Pancreas (tissue), 10 donors: ENCODE measurements around the gene GIMAP7. TPM values are rescaled to one million over a fixed set of nuclear protein-coding genes. Genes with fewer than 3 reads are reported as not detected.
"Not testable (repeated sequence)": the region's sequence is repeated elsewhere in the genome, so short reads cannot be mapped to it uniquely, and the experiment has no call there.

Experiments used
- ATAC-seq, 4 donors: fragments of 200-7000 bp; cut with Tn5 transposase; one replicate each; pipeline versions ENCODE4 v1.8.0 to v1.9.1; 2020; ENCODE audit warnings: mild to moderate bottlenecking in 4 of 4, moderate library complexity in 4 of 4
- DNase-seq, 6 donors: peaks; one replicate each; pipeline ENCODE4 v3.0.0-alpha.2; 2020
- FAIRE-seq: peaks from 2 replicates; lab custom pipeline; 2012; peaks lifted over from hg19 to GRCh38; lab: Jason Lieb, UNC
- H3K27ac ChIP-seq, 4 donors: fragments of 200-600 bp; sonication (generic); 1 replicate in 3 of 4; 2 replicates in 1 of 4; pipeline versions ENCODE4 v1.5.0 to v1.8.0; 2020
- H3K27me3 ChIP-seq, 4 donors: fragments of 200-600 bp; one replicate each; pipeline ENCODE4 v1.8.0; 2021
- H3K36me3 ChIP-seq, 3 donors: fragments of 200-600 bp; sonication (generic) in 1 of 3; one replicate each; pipeline versions ENCODE4 v1.5.0 to v1.8.0; 2020 to 2021
- H3K4me1 ChIP-seq, 3 donors: fragments of 200-600 bp; one replicate each; pipeline ENCODE4 v1.8.0; 2021
- H3K4me3 ChIP-seq, 4 donors: fragments of 200-600 bp; sonication (generic) in 2 of 4; one replicate each; pipeline versions ENCODE4 v1.5.0 to v1.8.0; 2020 to 2021
- H3K9me3 ChIP-seq, 4 donors: fragments of 200-600 bp; one replicate each; pipeline ENCODE4 v1.8.0; 2021
- WGBS, 2 donors: extraction: QIAGEN DNeasy Blood & Tissue Kit; methylation state at CpG; one replicate each; pipeline ENCODE4 v1.1.7; 2013; 5-methylcytosine and 5-hydroxymethylcytosine counted together
- intact Hi-C, 3 donors: fragments of 100-400 bp; cut with DNase I; formaldehyde crosslinking; loops; one replicate each; pipeline versions ENCODE4 v1.11.1 to v1.14.2; 2022
- polyA plus RNA-seq, 2 donors: library from polyadenylated mRNA; stranded (reverse); fragments of 200-250 nt; gene quantifications; one replicate each; pipeline ENCODE4 v1.2.3, GENCODE V29; 2013
- total RNA-seq, 6 donors: library from RNA; stranded (reverse); fragmentation: NEBNext Ultra II Directional in 4 of 6; extraction: Animal tissue kit (Norgen Biotek cat#: 25700) in 4 of 6; gene quantifications; one replicate each; pipeline versions ENCODE4 v1.2.1 to v1.2.4, GENCODE V29; 2021 to 2023
- TF ChIP-seq, protein P1 (sequence below), 4 donors: fragments of 200-600 bp; sonication (generic) in 3 of 4; IDR thresholded peaks; one replicate each; pipeline versions ENCODE4 v1.5.0 to v1.8.0; 2021; ENCODE audit warnings: antibody characterized with exemption in 4 of 4
- donor health status: healthy with polysubstance abuse.
- donor health status: DM: no; HTN: no; CAD: no; lungs with moderate emphysema.
- donor health status: DM: no; HTN: no; CAD: no.
- donor health status: control.
- donor health status: control.
- donor health status: Bipolar disorder and iron deficiency.
- donor health status: DM: yes; HTN: yes; CAD: no.
- donor health status: DM: no; HTN: no; CAD: no.
- donor health status: DM: no; HTN: no; CAD: no.
- donor health status: DM: yes; HTN: yes; CAD: no.

The GIMAP7 gene
- total and polyA plus RNA-seq, 8 donors = 1.1 to 12.3 (median 4.8) TPM

DNA sequence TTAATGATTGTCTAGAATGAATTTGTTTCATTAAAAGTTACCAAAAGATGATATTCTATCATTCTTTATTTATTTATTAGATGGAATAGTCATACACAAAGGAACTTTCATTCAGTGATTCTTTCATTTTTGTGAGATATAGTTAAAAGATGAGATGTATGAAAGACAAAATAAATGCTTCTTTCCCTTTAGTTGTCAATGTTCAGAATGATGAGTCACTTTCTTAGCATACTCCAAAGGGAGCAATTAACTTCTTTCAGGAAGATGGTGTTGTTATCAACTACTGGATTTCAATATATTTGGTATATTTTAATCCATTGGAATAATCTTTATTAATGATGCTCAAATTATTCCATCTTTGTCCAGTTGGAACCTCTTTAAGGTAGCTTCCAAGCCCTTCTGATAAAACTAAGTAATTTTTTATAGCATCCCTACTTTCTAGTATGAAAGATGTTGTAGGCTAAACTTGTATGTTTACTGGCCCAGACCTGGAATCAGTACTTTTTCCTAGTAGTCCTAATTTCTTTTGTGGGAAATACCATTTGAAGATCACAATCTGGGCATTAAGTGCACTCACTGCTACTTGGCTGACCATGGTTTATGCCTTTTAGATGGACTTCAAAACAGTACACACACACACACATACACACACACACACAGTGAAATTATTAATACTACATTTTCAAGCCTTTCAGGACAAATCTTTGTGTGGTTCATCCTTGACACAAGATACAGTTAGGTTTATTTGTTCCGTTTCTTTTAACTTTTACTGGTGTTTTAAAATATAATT, 2.5 kb downstream of the GIMAP7 start:
- DNase-seq (no peak), ATAC-seq (no peak), FAIRE-seq (no peak)
- H3K4me3 ChIP-seq = peak overlapping the region in 1 of 4 donors; percentile 29
- H3K27me3 ChIP-seq = peaks cover 0 to 2% (median 0%) of the 10 kb centered on the region in 4 donors
- whole genome bisulfite sequencing, 2 donors = 72 to 82% methylated on average over 1 of the region's 1 CpG
- H3K4me1 ChIP-seq = no peaks in the 10 kb centered on the region
- intact Hi-C loops = no loop called here
- H3K27ac ChIP-seq = no peak overlapping the region
- no peaks in the 10 kb centered on the region for H3K36me3 ChIP-seq
- TF ChIP-seq, protein P1, sequence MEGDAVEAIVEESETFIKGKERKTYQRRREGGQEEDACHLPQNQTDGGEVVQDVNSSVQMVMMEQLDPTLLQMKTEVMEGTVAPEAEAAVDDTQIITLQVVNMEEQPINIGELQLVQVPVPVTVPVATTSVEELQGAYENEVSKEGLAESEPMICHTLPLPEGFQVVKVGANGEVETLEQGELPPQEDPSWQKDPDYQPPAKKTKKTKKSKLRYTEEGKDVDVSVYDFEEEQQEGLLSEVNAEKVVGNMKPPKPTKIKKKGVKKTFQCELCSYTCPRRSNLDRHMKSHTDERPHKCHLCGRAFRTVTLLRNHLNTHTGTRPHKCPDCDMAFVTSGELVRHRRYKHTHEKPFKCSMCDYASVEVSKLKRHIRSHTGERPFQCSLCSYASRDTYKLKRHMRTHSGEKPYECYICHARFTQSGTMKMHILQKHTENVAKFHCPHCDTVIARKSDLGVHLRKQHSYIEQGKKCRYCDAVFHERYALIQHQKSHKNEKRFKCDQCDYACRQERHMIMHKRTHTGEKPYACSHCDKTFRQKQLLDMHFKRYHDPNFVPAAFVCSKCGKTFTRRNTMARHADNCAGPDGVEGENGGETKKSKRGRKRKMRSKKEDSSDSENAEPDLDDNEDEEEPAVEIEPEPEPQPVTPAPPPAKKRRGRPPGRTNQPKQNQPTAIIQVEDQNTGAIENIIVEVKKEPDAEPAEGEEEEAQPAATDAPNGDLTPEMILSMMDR (IDR thresholded peaks at IDR 0.05) = no peak
- H3K9me3 ChIP-seq = no peaks in the 10 kb centered on the region

DNA sequence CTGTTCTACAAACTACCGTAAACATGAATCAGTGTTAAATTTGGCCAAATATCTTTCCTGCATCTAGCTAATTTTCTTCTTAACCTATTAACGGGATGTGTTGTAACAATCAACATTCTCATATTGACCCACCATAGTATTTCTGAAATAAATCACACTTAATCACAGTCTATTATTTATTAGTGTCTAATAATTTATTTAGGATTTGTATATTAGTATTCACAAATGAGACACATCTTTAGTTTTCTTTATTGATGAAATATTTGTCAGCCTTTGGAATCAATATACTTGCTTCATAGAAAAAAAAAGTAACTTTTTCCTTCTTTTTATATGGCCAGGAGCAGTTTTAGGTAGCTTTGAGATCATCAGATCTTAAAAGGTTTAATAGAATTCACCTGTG, 4.6 kb downstream of the GIMAP7 start:
- Histone ChIP-seq H3K9me3 (no peaks in the 10 kb centered on the region), H3K36me3 (no peaks in the 10 kb centered on the region), H3K27me3 (peaks cover 0 to 2% (median 0%) of the 10 kb centered on the region in 4 donors), H3K4me1 (no peaks in the 10 kb centered on the region), H3K27ac (no peak overlapping the region), H3K4me3 (no peak overlapping the region)
- intact Hi-C loops = no loop called here
- no peak for DNase-seq
- FAIRE-seq = no peak
- TF ChIP-seq, protein P1 (IDR thresholded peaks at IDR 0.05) = no peak
- WGBS, 2 donors = 43 to 61% methylated on average over 2 of the region's 2 CpGs
- ATAC-seq = no peak

DNA sequence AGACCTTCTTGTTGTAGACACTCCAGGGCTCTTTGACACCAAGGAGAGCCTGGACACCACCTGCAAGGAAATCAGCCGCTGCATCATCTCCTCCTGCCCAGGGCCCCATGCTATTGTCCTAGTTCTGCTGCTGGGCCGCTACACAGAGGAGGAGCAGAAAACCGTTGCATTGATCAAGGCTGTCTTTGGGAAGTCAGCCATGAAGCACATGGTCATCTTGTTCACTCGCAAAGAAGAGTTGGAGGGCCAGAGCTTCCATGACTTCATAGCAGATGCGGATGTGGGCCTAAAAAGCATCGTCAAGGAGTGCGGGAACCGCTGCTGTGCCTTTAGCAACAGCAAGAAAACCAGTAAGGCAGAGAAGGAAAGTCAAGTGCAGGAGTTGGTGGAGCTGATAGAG, 5.5 kb downstream of the GIMAP7 start:
- H3K4me3 ChIP-seq = peak overlapping the region in 1 of 4 donors; percentile 8
- WGBS, 2 donors = 77 to 81% methylated on average over 8 of the region's 8 CpGs
- no peak overlapping the region for H3K27ac ChIP-seq

DNA sequence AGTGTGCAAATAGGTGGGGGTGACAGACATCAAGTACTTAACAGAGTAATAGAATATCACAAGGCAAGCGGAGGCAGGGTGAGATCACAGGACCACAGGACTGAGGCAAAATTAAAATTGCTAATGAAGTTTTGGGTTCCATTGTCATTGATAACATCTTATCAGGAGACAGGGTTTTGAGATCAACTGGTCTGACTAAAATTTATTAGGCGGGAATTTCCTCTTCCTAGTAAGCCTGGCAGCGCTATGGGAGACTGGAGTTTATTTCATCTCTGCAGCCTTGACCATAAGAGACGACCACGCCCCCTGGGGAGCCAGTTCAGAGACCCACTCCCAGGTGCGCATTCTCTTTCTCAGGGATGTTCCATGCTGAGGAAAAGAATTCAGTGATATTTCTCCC, 8.3 kb downstream of the GIMAP7 start:
- DNase-seq, H3K4me3 ChIP-seq, H3K9me3 ChIP-seq, H3K27me3 ChIP-seq, H3K27ac ChIP-seq, ATAC-seq, H3K4me1 ChIP-seq, H3K36me3 ChIP-seq, intact Hi-C loops, FAIRE-seq: not testable (repeated sequence)
- WGBS, 2 donors = 64 to 65% methylated on average over 6 of the region's 6 CpGs

More for the DNA sequence above, 5.5 kb downstream of the GIMAP7 start:
- no peak for DNase-seq
- TF ChIP-seq, protein P1 (IDR thresholded peaks at IDR 0.05) = no peak
- Histone ChIP-seq H3K27me3 (peaks cover 0 to 2% (median 0%) of the 10 kb centered on the region in 4 donors), H3K36me3 (no peaks in the 10 kb centered on the region), H3K9me3 (no peaks in the 10 kb centered on the region), H3K4me1 (no peaks in the 10 kb centered on the region)
- intact Hi-C loops = no loop called here
- no peak for FAIRE-seq
- ATAC-seq = no peak

DNA sequence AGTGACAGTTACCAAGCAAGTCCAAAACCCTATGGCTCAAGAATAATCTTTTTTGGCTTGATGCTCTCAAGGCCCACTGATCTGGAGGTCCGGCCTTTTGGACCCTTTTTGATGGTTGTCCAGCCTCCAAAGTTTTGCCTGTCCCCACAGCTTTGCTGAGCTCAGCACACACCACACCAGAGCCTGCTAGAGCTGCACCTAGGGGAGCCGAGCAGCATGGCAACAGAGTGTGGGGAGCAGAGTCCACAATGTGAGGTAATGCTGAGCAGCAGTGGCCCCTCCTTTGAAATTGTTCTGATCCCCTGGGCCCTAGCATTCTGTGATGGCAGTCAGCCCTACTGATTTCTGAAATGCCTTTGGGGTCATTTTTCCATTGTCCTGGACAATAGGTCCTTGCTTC, 9.3 kb downstream of the GIMAP7 start:
- WGBS, 2 donors = 18 to 25% methylated on average over 2 of the region's 2 CpGs
- no peak for ATAC-seq

More for the DNA sequence above, 9.3 kb downstream of the GIMAP7 start:
- H3K4me3 ChIP-seq = no peak overlapping the region
- H3K4me1 ChIP-seq = no peaks in the 10 kb centered on the region
- no peak for FAIRE-seq
- no peaks in the 10 kb centered on the region for H3K9me3 ChIP-seq
- no peak for DNase-seq
- no peaks in the 10 kb centered on the region for H3K36me3 ChIP-seq
- no peak overlapping the region for H3K27ac ChIP-seq
- intact Hi-C loops = no loop called here
- H3K27me3 ChIP-seq = peaks cover 0 to 2% (median 0%) of the 10 kb centered on the region in 4 donors
- TF ChIP-seq, protein P1 (IDR thresholded peaks at IDR 0.05) = no peak
